ENCODE results near the gene PALMD.

GRCh38 chr1:99603699-99604560 lies 42.0 kb upstream of the PALMD start:
- TF ChIP-seq POLR2AphosphoS5 (IDR thresholded peaks at IDR 0.05) (no peak), CTCF (IDR thresholded peaks at IDR 0.05) (no peak)

Data from prostate gland (tissue), 2 donors.